Spleen (tissue), 13 donors: ENCODE measurements around the gene CNPY2. TPM values are rescaled to one million over a fixed set of nuclear protein-coding genes. Genes with fewer than 3 reads are reported as not detected.

ENCODE experiments used
- DNase-seq: peaks from one replicate; pipeline ENCODE4 v3.0.0-alpha.2; 2020
- H3K27ac ChIP-seq, 8 donors: fragments of 200-600 bp; sonication (generic) in 7 of 8; 1 replicate in 4 of 8; 2 replicates in 4 of 8; pipeline versions ENCODE4 v1.5.0 to v1.8.0; 2016 to 2021; ENCODE audit warnings: inconsistent platforms in 4 of 8, mild to moderate bottlenecking in 4 of 8, moderate library complexity in 1 of 8
- H3K27me3 ChIP-seq, 7 donors: fragments of 200-600 bp; sonication (generic) in 6 of 7; replicated peaks in 1 of 7; 1 replicate in 4 of 7; 2 replicates in 3 of 7; pipeline versions ENCODE4 v1.5.0 to v1.8.0; 2016 to 2021; ENCODE audit warnings: inconsistent platforms in 3 of 7, mild to moderate bottlenecking in 1 of 7
- H3K36me3 ChIP-seq, 6 donors: fragments of 200-600 bp; sonication (generic) in 5 of 6; 1 replicate in 4 of 6; 2 replicates in 2 of 6; pipeline versions ENCODE4 v1.5.0 to v1.8.0; 2016 to 2021; ENCODE audit warnings: inconsistent platforms in 2 of 6
- H3K4me1 ChIP-seq, 6 donors: fragments of 200-600 bp; sonication (generic) in 5 of 6; 1 replicate in 3 of 6; 2 replicates in 3 of 6; pipeline versions ENCODE4 v1.5.0 to v1.8.0; 2016 to 2021; ENCODE audit warnings: inconsistent platforms in 3 of 6
- H3K4me3 ChIP-seq, 8 donors: fragments of 200-600 bp; sonication (generic) in 7 of 8; 1 replicate in 4 of 8; 2 replicates in 4 of 8; pipeline versions ENCODE4 v1.5.0 to v1.8.0; 2016 to 2021; ENCODE audit warnings: inconsistent platforms in 4 of 8, mild to moderate bottlenecking in 4 of 8, moderate library complexity in 2 of 8
- H3K9me3 ChIP-seq, 8 donors: fragments of 200-600 bp; sonication (generic) in 7 of 8; 1 replicate in 4 of 8; 2 replicates in 4 of 8; pipeline versions ENCODE4 v1.5.0 to v1.8.0; 2016 to 2021; ENCODE audit warnings: inconsistent platforms in 4 of 8
- POLR2A ChIP-seq, 3 donors: fragments of 450-650 bp; IDR thresholded peaks; one replicate each; pipeline ENCODE4 v1.5.1; 2017; ENCODE audit warnings: antibody characterized with exemption in 3 of 3, mild to moderate bottlenecking in 1 of 3
- POLR2AphosphoS5 ChIP-seq, 3 donors: sonication (generic); formaldehyde crosslinking; IDR thresholded peaks; one replicate each; pipeline ENCODE4 v1.5.1; 2017; ENCODE audit warnings: antibody characterized with exemption in 3 of 3
- WGBS, 5 donors: extraction: QIAGEN DNeasy Blood & Tissue Kit in 3 of 5; methylation state at CpG; one replicate each; pipeline versions ENCODE4 v1.1.5 to v1.1.7; 2013 to 2018; 5-methylcytosine and 5-hydroxymethylcytosine counted together
- intact Hi-C: fragments of 100-400 bp; cut with DNase I; formaldehyde crosslinking; loops from one replicate; pipeline ENCODE4 v1.15.0; 2023; ENCODE audit warnings: low total_unique reads
- long read RNA-seq, 2 donors: transcript quantifications; one replicate each; lab custom pipeline, GENCODE V29; 2026
- polyA plus RNA-seq, 3 donors: library from polyadenylated mRNA; stranded (reverse); fragments of 200-250 nt; gene quantifications; one replicate each; pipeline ENCODE4 v1.2.1, GENCODE V29; 2013
- total RNA-seq, 7 donors: library from RNA; depleted of rRNA in 3 of 7; stranded (reverse); fragments of >200 nt in 3 of 7; fragmentation: NEBNext Ultra II Directional in 4 of 7; extraction: Animal tissue kit (Norgen Biotek cat#: 25700) in 4 of 7; gene quantifications; one replicate each; pipeline versions ENCODE4 v1.1.0 to v1.2.1, GENCODE V29; 2016 to 2021
- TF ChIP-seq, protein P1 (sequence below), 11 experiments: fragments of 200-600 bp in 7 of 11; fragments of 450-650 bp in 4 of 11; sonication (generic) in 4 of 11; IDR thresholded peaks in 8 of 11; conservative IDR thresholded peaks in 3 of 11; 1 replicate in 7 of 11; 2 replicates in 4 of 11; pipeline versions ENCODE4 v1.4.0 to v1.8.0; 2016 to 2021; ENCODE audit warnings: antibody characterized with exemption in 11 of 11, inconsistent platforms in 4 of 11, mild to moderate bottlenecking in 1 of 11
- donor health status: healthy with polysubstance abuse.
- donor health status: DM: no; HTN: no; CAD: no; lungs with moderate emphysema.
- donor health status: DM: no; HTN: no; CAD: no.
- donor health status: Bipolar disorder and iron deficiency.
- donor health status: healthy.
- donor health status: DM: no; HTN: no; CAD: no.
- donor health status: DM: yes; HTN: yes; CAD: no.

CNPY2 gene
- 10 to 100 TPM; 63.0 to 79.7 (median 71.9) TPM for total RNA-seq
- 10 to 100 TPM; 81.9 to 86.9 (median 86.7) TPM for polyA plus RNA-seq
- long read RNA-seq, donor 1, transcript CNPY2-201 (6 exons, 1,214 nt): major isoform, 21 of 38 reads
- long read RNA-seq, donor 1, transcript CNPY2-206 (3 exons, 817 nt): minor isoform, 12 of 38 reads
- long read RNA-seq, donor 1, partial matches to known transcripts: 0 of 38 reads
- long read RNA-seq, donor 1, other reads (novel, unspliced or antisense): 0 of 38 reads
- long read RNA-seq, donor 2, transcript CNPY2-201 (6 exons, 1,214 nt): major isoform, 22 of 36 reads
- long read RNA-seq, donor 2, transcript CNPY2-206 (3 exons, 817 nt): minor isoform, 8 of 36 reads
- long read RNA-seq, donor 2, partial matches to known transcripts: 0 of 36 reads
- long read RNA-seq, donor 2, other reads (novel, unspliced or antisense): 0 of 36 reads

- intact Hi-C loops: no loop called here
- H3K36me3 ChIP-seq: peaks cover 0 to 71% (median 26%) of the 10 kb centered on the region in 6 donors
- TF ChIP-seq, protein P1, sequence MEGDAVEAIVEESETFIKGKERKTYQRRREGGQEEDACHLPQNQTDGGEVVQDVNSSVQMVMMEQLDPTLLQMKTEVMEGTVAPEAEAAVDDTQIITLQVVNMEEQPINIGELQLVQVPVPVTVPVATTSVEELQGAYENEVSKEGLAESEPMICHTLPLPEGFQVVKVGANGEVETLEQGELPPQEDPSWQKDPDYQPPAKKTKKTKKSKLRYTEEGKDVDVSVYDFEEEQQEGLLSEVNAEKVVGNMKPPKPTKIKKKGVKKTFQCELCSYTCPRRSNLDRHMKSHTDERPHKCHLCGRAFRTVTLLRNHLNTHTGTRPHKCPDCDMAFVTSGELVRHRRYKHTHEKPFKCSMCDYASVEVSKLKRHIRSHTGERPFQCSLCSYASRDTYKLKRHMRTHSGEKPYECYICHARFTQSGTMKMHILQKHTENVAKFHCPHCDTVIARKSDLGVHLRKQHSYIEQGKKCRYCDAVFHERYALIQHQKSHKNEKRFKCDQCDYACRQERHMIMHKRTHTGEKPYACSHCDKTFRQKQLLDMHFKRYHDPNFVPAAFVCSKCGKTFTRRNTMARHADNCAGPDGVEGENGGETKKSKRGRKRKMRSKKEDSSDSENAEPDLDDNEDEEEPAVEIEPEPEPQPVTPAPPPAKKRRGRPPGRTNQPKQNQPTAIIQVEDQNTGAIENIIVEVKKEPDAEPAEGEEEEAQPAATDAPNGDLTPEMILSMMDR (IDR thresholded peaks at IDR 0.05 in 8 of 11, conservative IDR thresholded peaks at IDR 0.05 in 3 of 11): peak in 6 of 11 experiments; percentile 21 to 52 (median 41)
- TF ChIP-seq POLR2AphosphoS5 (IDR thresholded peaks at IDR 0.05) (peak; percentile 90 to 96 (median 93)), POLR2A (IDR thresholded peaks at IDR 0.05) (peak in 1 of 3 donors; percentile 82)
- no peaks in the 10 kb centered on the region for H3K27me3 ChIP-seq
- peaks cover 6 to 30% (median 21%) of the 10 kb centered on the region in 6 donors for H3K4me1 ChIP-seq
- peak within 1 kb of the TSS; percentile 68 to 99 (median 78) for H3K4me3 ChIP-seq
- peak within 1 kb of the TSS; percentile 91 to 97 (median 95) for H3K27ac ChIP-seq
- no peaks in the 10 kb centered on the region for H3K9me3 ChIP-seq
- peak; percentile 99 for DNase-seq
- 0% methylated on average over 36 to 62 of the region's 62 CpGs for WGBS, 5 donors
These were observed at the start of gene CNPY2 for GRCh38 chr12:56315622-56316473. TSS of gene CNPY2 (minus strand) at chr12:56315988. CDS start at chr12:56315217, 771 bp downstream.

DNA sequence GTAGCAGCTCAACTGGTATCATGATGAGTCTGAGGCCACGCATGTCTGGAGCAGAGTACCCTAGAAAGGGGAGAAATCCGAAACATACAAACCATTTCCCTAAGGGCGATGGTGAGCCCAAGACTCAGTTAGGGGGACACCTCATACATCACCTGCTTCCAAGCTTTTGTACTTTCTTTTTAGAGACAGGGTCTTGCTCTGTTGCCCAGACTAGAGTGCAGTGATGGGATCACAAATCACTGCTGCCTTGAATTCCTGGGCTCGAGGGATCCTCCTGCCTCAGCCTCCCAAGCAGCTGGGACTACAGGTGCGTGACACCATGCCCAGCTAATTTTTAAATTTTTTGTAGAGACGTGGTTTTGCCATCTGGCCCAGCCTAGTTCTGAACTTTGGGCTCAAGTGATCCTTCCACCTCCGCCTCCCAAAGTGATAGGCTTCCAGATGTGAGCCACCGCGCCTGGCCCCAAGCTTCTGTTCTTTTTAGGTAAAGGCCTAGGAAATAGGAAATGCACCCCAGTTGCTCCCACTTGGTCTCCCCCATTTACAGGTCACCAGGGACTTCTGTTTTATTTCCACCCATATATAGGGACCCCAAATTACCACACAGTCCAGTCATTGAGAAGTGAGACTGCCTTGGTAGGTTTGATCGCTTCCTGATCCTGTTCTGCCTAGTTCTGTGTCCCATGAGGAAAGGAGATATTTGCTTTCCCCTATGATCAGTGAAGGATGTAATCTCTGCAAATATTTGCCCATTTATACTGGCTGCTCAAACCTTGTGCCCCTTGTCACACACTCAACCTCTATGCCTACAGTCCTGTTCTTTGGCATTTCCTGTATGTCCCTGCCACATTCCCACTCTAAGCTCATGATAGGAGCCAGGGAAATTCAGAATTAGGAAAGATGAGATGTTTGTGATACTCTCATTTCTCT, 46.6 kb upstream of the CNPY2 start, which contains the start of gene APOF:
Gene APOF (minus strand): TSS at position 728 of the 930 bp plus-strand sequence. CDS start 112 bp downstream, at position 616.
- Histone ChIP-seq H3K4me1 (peaks cover 13 to 36% (median 28%) of the 10 kb centered on the region in 6 donors), H3K36me3 (peaks cover 0 to 4% (median 0%) of the 10 kb centered on the region in 6 donors), H3K27ac (peak within 1 kb of the TSS in 1 of 8 donors; percentile 93), H3K4me3 (no peak within 1 kb of the TSS), H3K27me3 (no peaks in the 10 kb centered on the region), H3K9me3 (no peaks in the 10 kb centered on the region)
- TF ChIP-seq POLR2A (IDR thresholded peaks at IDR 0.05) (no peak), POLR2AphosphoS5 (IDR thresholded peaks at IDR 0.05) (no peak)
- TF ChIP-seq, protein P1 (IDR thresholded peaks at IDR 0.05 in 8 of 11, conservative IDR thresholded peaks at IDR 0.05 in 3 of 11): no peak
- WGBS, 5 donors: 89 to 93% (median 92%) methylated on average over 10 of the region's 10 CpGs
- peak; percentile 34 for DNase-seq
- intact Hi-C loops: loop anchor here (10.0 kb wide), 1 partner anchor 82 kb away; the partner anchor contains the start of gene TIMELESS

DNA sequence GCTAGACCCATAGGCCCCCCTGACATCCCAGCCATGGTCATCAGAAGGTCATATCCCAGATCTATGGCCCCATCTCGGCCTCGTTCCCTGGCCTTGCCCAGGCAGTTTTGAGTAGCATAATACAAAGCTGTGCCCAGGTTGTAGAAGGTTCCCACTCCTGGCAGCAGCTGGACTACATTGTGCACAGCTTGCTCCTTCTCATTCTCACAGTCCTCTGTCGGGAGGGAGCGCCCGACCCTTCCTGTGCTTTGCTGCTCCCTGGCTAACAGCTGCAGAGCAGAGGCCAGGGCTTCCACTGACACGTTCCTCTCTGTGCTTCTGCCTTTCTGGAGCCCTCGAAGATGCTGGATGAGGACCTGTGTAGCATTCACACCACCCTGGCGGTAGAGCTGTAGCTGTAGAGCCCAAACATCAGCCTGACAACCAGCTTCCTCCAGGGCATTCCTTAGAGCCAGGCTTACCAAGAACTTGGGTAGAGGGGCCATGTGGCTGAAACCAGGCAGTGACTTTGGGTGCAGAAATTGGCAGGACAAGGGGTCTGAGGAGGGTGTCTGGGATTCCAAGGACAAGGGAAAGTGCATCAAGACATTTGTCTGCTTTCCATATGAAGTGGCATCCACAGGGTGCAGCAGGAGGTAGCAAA, 45.8 kb upstream of the CNPY2 start:
- WGBS, 5 donors: 79 to 88% (median 85%) methylated on average over 7 to 8 of the region's 8 CpGs
- H3K4me3 ChIP-seq: peak overlapping the region in 1 of 8 donors; percentile 86
- peak; percentile 78 for DNase-seq
- H3K4me1 ChIP-seq: peaks cover 13 to 43% (median 32%) of the 10 kb centered on the region in 6 donors
- intact Hi-C loops: loop anchor here (10.0 kb wide), 1 partner anchor 83 kb away; the partner anchor contains the start of gene TIMELESS
- H3K9me3 ChIP-seq: no peaks in the 10 kb centered on the region
- no peaks in the 10 kb centered on the region for H3K27me3 ChIP-seq
- peaks cover 0 to 12% (median 0%) of the 10 kb centered on the region in 6 donors for H3K36me3 ChIP-seq
- peak overlapping the region in 1 of 8 donors; percentile 93 for H3K27ac ChIP-seq
- TF ChIP-seq POLR2AphosphoS5 (IDR thresholded peaks at IDR 0.05) (no peak), POLR2A (IDR thresholded peaks at IDR 0.05) (no peak)
- TF ChIP-seq, protein P1 (IDR thresholded peaks at IDR 0.05 in 8 of 11, conservative IDR thresholded peaks at IDR 0.05 in 3 of 11): no peak
